Heart right ventricle (tissue), 16 donors: Measurements from ENCODE around the gene BUB3. TPM values are rescaled to one million over a fixed set of nuclear protein-coding genes. Genes with fewer than 3 reads are reported as not detected.

Source experiments
- ATAC-seq, 8 donors: fragments of 200-7000 bp; cut with Tn5 transposase; one replicate each; pipeline ENCODE4 v1.9.1; 2020; ENCODE audit warnings: mild to moderate bottlenecking in 8 of 8, moderate library complexity in 8 of 8, moderate number of reproducible peaks in 1 of 8
- DNase-seq, 2 donors: peaks; one replicate each; pipeline ENCODE4 v3.0.0-alpha.2; 2020
- H3K27ac ChIP-seq, 10 donors: fragments of 200-600 bp; sonication (generic) in 2 of 10; one replicate each; pipeline versions ENCODE4 v1.5.0 to v1.8.0; 2020 to 2022; ENCODE audit warnings: mild to moderate bottlenecking in 3 of 10
- H3K27me3 ChIP-seq, 7 donors: fragments of 200-600 bp; one replicate each; pipeline ENCODE4 v1.8.0; 2021 to 2022; ENCODE audit warnings: mild to moderate bottlenecking in 2 of 7
- H3K36me3 ChIP-seq, 9 donors: fragments of 200-600 bp; sonication (generic) in 1 of 9; one replicate each; pipeline versions ENCODE4 v1.5.0 to v1.8.0; 2020 to 2022; ENCODE audit warnings: mild to moderate bottlenecking in 2 of 9
- H3K4me1 ChIP-seq, 9 donors: fragments of 200-600 bp; sonication (generic) in 1 of 9; one replicate each; pipeline versions ENCODE4 v1.5.0 to v1.8.0; 2020 to 2022; ENCODE audit warnings: mild to moderate bottlenecking in 4 of 9
- H3K4me3 ChIP-seq, 10 donors: fragments of 200-600 bp; sonication (generic) in 2 of 10; one replicate each; pipeline versions ENCODE4 v1.5.0 to v1.8.0; 2020 to 2022; ENCODE audit warnings: mild to moderate bottlenecking in 7 of 10, moderate library complexity in 2 of 10
- H3K9me3 ChIP-seq, 11 donors: fragments of 200-600 bp in 10 of 11; sonication (generic) in 2 of 11; one replicate each; pipeline versions ENCODE4 v1.5.0 to v1.8.0; 2013 to 2022; ENCODE audit warnings: mild to moderate bottlenecking in 2 of 11, control low read depth in 1 of 11, moderate library complexity in 1 of 11
- CTCF ChIP-seq, 9 donors: fragments of 200-600 bp; sonication (generic) in 2 of 9; IDR thresholded peaks; one replicate each; pipeline versions ENCODE4 v1.5.0 to v1.8.0; 2021 to 2022; ENCODE audit warnings: antibody characterized with exemption in 9 of 9, mild to moderate bottlenecking in 5 of 9, moderate library complexity in 1 of 9
- WGBS, 2 donors: extraction: QIAGEN DNeasy Blood & Tissue Kit; methylation state at CpG; one replicate each; pipeline ENCODE4 v1.1.7; 2013; ENCODE audit warnings: inconsistent platforms in 1 of 2; 5-methylcytosine and 5-hydroxymethylcytosine counted together
- intact Hi-C, 10 donors: fragments of 100-400 bp; cut with DNase I; formaldehyde crosslinking; loops; one replicate each; pipeline versions ENCODE4 v1.11.1 to v1.14.2; 2022
- polyA plus RNA-seq, 2 donors: library from polyadenylated mRNA; stranded (reverse); fragments of 200-250 nt; gene quantifications; one replicate each; pipeline ENCODE4 v1.2.3, GENCODE V29; 2013
- total RNA-seq, 10 donors: library from RNA; stranded (reverse); fragmentation: NEBNext Ultra II Directional in 3 of 10; extraction: Animal tissue kit (Norgen Biotek cat#: 25700) in 3 of 10; gene quantifications; one replicate each; pipeline versions ENCODE4 v1.2.1 to v1.2.4, GENCODE V29; 2021 to 2023
- donor health status: Arrhythmogenic right ventricular cardiomyopathy.
- donor health status: ischemic (EF 13 %, LVEDD 7.1; RV severe dilation, severe dysfunction).
- donor health status: healthy with polysubstance abuse.
- donor health status: DM: no; HTN: yes; CAD: no.
- donor health status: DM: no; HTN: no; CAD: no.
- donor health status: ischemic (EF 25% LVEDD 6.9; RV normal size, moderate dysfunction).
- donor health status: ischemic (EF 25% LVEDD 5.7; RV mildly dilated, moderate dysfunction).
- donor health status: healthy.
- donor health status: DM: yes; HTN: yes; CAD: no.
- donor health status: Ischemic cardiomyopathy.
- donor health status: ischemic (EF 35%, LVEDD 5.7; RV mildly dilated, moderate dysfunction).
- donor health status: nonischemic (EF 11% LVEDD 7.7; RV severe dilation, severe dysfunction).
- donor health status: DM: yes; HTN: yes; CAD: no.
- donor health status: PGD.
- donor health status: ischemic (EF 29% LVEDD 5.4; RV normal size, mild dysfunction).
- donor health status: nonischemic (EF 23%, LVEDD 6.1; RV moderate dilation, normal function).

The BUB3 gene
- total and polyA plus RNA-seq, 12 donors: 11.4 to 42.0 (median 30.4) TPM

GRCh38 chr10:123119081-123119480 lies 35.1 kb upstream of the BUB3 start:
- no peak for TF ChIP-seq CTCF (IDR thresholded peaks at IDR 0.05)
- peaks cover 0 to 72% (median 57%) of the 10 kb centered on the region in 7 donors for H3K27me3 ChIP-seq
- H3K9me3 ChIP-seq: no peaks in the 10 kb centered on the region
- no peak overlapping the region for H3K27ac ChIP-seq
- H3K4me1 ChIP-seq: no peaks in the 10 kb centered on the region
- WGBS, 2 donors: 65 to 67% methylated on average over 8 of the region's 8 CpGs
- no peak for ATAC-seq
- no peaks in the 10 kb centered on the region for H3K36me3 ChIP-seq
- intact Hi-C loops: no loop called here
- DNase-seq: no peak
- H3K4me3 ChIP-seq: no peak overlapping the region

GRCh38 chr10:123126246-123126645 lies 28.0 kb upstream of the BUB3 start:
- 52 to 62% methylated on average over 5 of the region's 5 CpGs for WGBS, 2 donors
- Histone ChIP-seq H3K27ac (no peak overlapping the region), H3K36me3 (no peaks in the 10 kb centered on the region), H3K4me1 (no peaks in the 10 kb centered on the region), H3K9me3 (peaks cover 0 to 6% (median 0%) of the 10 kb centered on the region in 11 donors), H3K27me3 (peaks cover 2 to 89% (median 80%) of the 10 kb centered on the region in 7 donors), H3K4me3 (no peak overlapping the region)
- intact Hi-C loops: no loop called here
- DNase-seq: no peak
- no peak for TF ChIP-seq CTCF (IDR thresholded peaks at IDR 0.05)
- ATAC-seq: no peak

- peaks cover 0 to 6% (median 0%) of the 10 kb centered on the region in 11 donors for H3K9me3 ChIP-seq
- no peak for ATAC-seq
- DNase-seq: no peak
- no peak overlapping the region for H3K27ac ChIP-seq
- TF ChIP-seq CTCF (IDR thresholded peaks at IDR 0.05): no peak
- WGBS, 2 donors: 71 to 85% methylated on average over 4 of the region's 4 CpGs
- intact Hi-C loops: loop anchor here in 4 of 10 donors (2.0 to 10.0 kb wide), 4 partner anchors 255 to 835 kb away; no protein-coding TSS in a partner anchor
- peaks cover 34 to 100% (median 98%) of the 10 kb centered on the region in 7 donors for H3K27me3 ChIP-seq
- no peaks in the 10 kb centered on the region for H3K36me3 ChIP-seq
- H3K4me3 ChIP-seq: no peak overlapping the region
- H3K4me1 ChIP-seq: peaks cover 5 to 23% (median 18%) of the 10 kb centered on the region in 9 donors
These were observed 24.5 kb upstream of the BUB3 start for GRCh38 chr10:123129618-123130271.

GRCh38 chr10:123132576-123133477 lies 21.4 kb upstream of the BUB3 start:
- intact Hi-C loops: loop anchor here (1.0 to 10.0 kb wide), 5 partner anchors 252 to 832 kb away; no protein-coding TSS in a partner anchor
- peaks cover 65 to 100% (median 99%) of the 10 kb centered on the region in 7 donors for H3K27me3 ChIP-seq
- TF ChIP-seq CTCF (IDR thresholded peaks at IDR 0.05): peak; percentile 86 to 95 (median 93)
- H3K36me3 ChIP-seq: no peaks in the 10 kb centered on the region
- peaks cover 0 to 6% (median 0%) of the 10 kb centered on the region in 11 donors for H3K9me3 ChIP-seq
- peak in 7 of 8 donors; percentile 71 to 92 (median 87) for ATAC-seq
- 1% methylated on average over 48 of the region's 48 CpGs for WGBS, 2 donors
- peak overlapping the region in 8 of 10 donors; percentile 9 to 39 (median 30) for H3K4me3 ChIP-seq
- peaks cover 25 to 53% (median 49%) of the 10 kb centered on the region in 9 donors for H3K4me1 ChIP-seq
- DNase-seq: peak; percentile 81 to 84
- H3K27ac ChIP-seq: no peak overlapping the region
